Activated B cell treated with CpG ODN at 0.5 μM for 24 hours (primary cell): ENCODE results near the gene C16orf95. TPM values are rescaled to one million over a fixed set of nuclear protein-coding genes. Genes with fewer than 3 reads are reported as not detected.

Experiments
- ATAC-seq: fragments of 200-7000 bp; cut with Tn5 transposase; one replicate; pipeline ENCODE4 v1.10.0; 2021; ENCODE audit warnings: low read depth, mild to moderate bottlenecking, moderate library complexity
- CTCF ChIA-PET: fragments of 350-600 bp; sonication (Branson Sonifier 250); formaldehyde crosslinking; loops from one replicate; lab custom pipeline; 2021; ENCODE audit warnings: antibody characterized with exemption; lab: Charles Lee
- POLR2A ChIA-PET: fragments of 350-600 bp; sonication (Branson Sonifier 250); formaldehyde crosslinking; loops from one replicate; lab custom pipeline; 2021; ENCODE audit warnings: antibody characterized with exemption; lab: Charles Lee
- DNase-seq: peaks from one replicate; pipeline ENCODE4 v3.0.0; 2022
- H3K27ac Mint-ChIP-seq: one replicate; pipeline ENCODE4 v1.8.0; 2020; ENCODE audit warnings: mixed read lengths
- H3K27me3 Mint-ChIP-seq: one replicate; pipeline ENCODE4 v1.8.0; 2021; ENCODE audit warnings: mixed read lengths
- H3K36me3 Mint-ChIP-seq: one replicate; pipeline ENCODE4 v1.8.0; 2021; ENCODE audit warnings: low read depth, mixed read lengths
- H3K4me1 Mint-ChIP-seq: one replicate; pipeline ENCODE4 v1.8.0; 2021; ENCODE audit warnings: mixed read lengths
- H3K4me3 Mint-ChIP-seq: one replicate; pipeline ENCODE4 v1.8.0; 2020; ENCODE audit warnings: mild to moderate bottlenecking, mixed read lengths
- H3K9me3 Mint-ChIP-seq: one replicate; pipeline ENCODE4 v1.8.0; 2020; ENCODE audit warnings: mixed read lengths
- CTCF ChIP-seq: fragments of 200-600 bp; IDR thresholded peaks from one replicate; pipeline ENCODE4 v1.8.0; 2022; ENCODE audit warnings: antibody characterized with exemption, mild to moderate bottlenecking
- intact Hi-C: fragments of 100-400 bp; cut with micrococcal nuclease; formaldehyde crosslinking; loops from one replicate; pipeline ENCODE4 v1.15.1; 2024
- total RNA-seq: library from RNA; stranded (reverse); gene quantifications from 2 replicates; pipeline ENCODE4 v1.2.3, GENCODE V29; 2022

The C16orf95 gene
- total RNA-seq, 1 donor from 2014 or later, result 2.1 TPM

GRCh38 chr16:87351320-87351698 lies 34.1 kb upstream of the C16orf95 start:
- ChIA-PET POLR2A (no interaction called here), CTCF (no interaction called here)
- TF ChIP-seq CTCF, result no peak
- no peak overlapping the region for H3K4me3 Mint-ChIP-seq
- no peak for DNase-seq
- no peaks in the 10 kb centered on the region for H3K4me1 Mint-ChIP-seq
- H3K27me3 Mint-ChIP-seq, result no peaks in the 10 kb centered on the region
- H3K36me3 Mint-ChIP-seq, result peaks cover 40% of the 10 kb centered on the region
- no peak overlapping the region for H3K27ac Mint-ChIP-seq
- intact Hi-C loops, result no loop called here
- H3K9me3 Mint-ChIP-seq, result no peaks in the 10 kb centered on the region
- no peak for ATAC-seq

GRCh38 chr16:87350681-87351319 lies 33.6 kb upstream of the C16orf95 start:
- no peak for TF ChIP-seq CTCF
- ATAC-seq (no peak), DNase-seq (no peak)
- Mint-ChIP-seq H3K4me1 (peaks cover under 1% of the 10 kb centered on the region), H3K27ac (no peak overlapping the region), H3K9me3 (no peaks in the 10 kb centered on the region), H3K36me3 (peaks cover 40% of the 10 kb centered on the region), H3K4me3 (no peak overlapping the region), H3K27me3 (no peaks in the 10 kb centered on the region)
- CTCF ChIA-PET, result no interaction called here
- intact Hi-C loops, result no loop called here
- POLR2A ChIA-PET, result no interaction called here

- Mint-ChIP-seq H3K27me3 (no peaks in the 10 kb centered on the region), H3K9me3 (no peaks in the 10 kb centered on the region), H3K4me3 (no peak overlapping the region), H3K36me3 (peaks cover 40% of the 10 kb centered on the region), H3K27ac (no peak overlapping the region), H3K4me1 (peaks cover 6% of the 10 kb centered on the region)
- POLR2A ChIA-PET, result no interaction called here
- CTCF ChIA-PET, result no interaction called here
- no peak for DNase-seq
- intact Hi-C loops, result no loop called here
- ATAC-seq, result no peak
- TF ChIP-seq CTCF, result no peak
Observed at GRCh38 chr16:87350031-87350430, 32.8 kb upstream of the C16orf95 start.

- H3K27me3 Mint-ChIP-seq, result no peaks in the 10 kb centered on the region
- peaks cover 43% of the 10 kb centered on the region for H3K36me3 Mint-ChIP-seq
- ChIA-PET POLR2A (no interaction called here), CTCF (interaction anchor here (1.2 kb wide), 1 partner anchor 45 kb away, joined by 3 read pairs; no protein-coding TSS in a partner anchor)
- H3K27ac Mint-ChIP-seq, result no peak overlapping the region
- H3K4me3 Mint-ChIP-seq, result no peak overlapping the region
- H3K4me1 Mint-ChIP-seq, result peaks cover 7% of the 10 kb centered on the region
- no peak for ATAC-seq
- no peak for TF ChIP-seq CTCF
- intact Hi-C loops, result no loop called here
- DNase-seq, result no peak
- no peaks in the 10 kb centered on the region for H3K9me3 Mint-ChIP-seq
Observed at GRCh38 chr16:87348616-87349157, 31.5 kb upstream of the C16orf95 start.

GRCh38 chr16:87347932-87348615 lies 30.9 kb upstream of the C16orf95 start:
- H3K36me3 Mint-ChIP-seq, result peaks cover 49% of the 10 kb centered on the region
- no peaks in the 10 kb centered on the region for H3K9me3 Mint-ChIP-seq
- H3K4me1 Mint-ChIP-seq, result peaks cover 7% of the 10 kb centered on the region
- no peak for DNase-seq
- TF ChIP-seq CTCF, result no peak
- ChIA-PET CTCF (interaction anchor here (0.6 kb wide), 1 partner anchor 91 kb away, joined by 4 read pairs; no protein-coding TSS in a partner anchor), POLR2A (no interaction called here)
- H3K27me3 Mint-ChIP-seq, result no peaks in the 10 kb centered on the region
- ATAC-seq, result no peak
- H3K27ac Mint-ChIP-seq, result no peak overlapping the region
- no peak overlapping the region for H3K4me3 Mint-ChIP-seq
- intact Hi-C loops, result no loop called here
